ENCODE results near the gene MXRA8.
A peak's percentile ranks its signal among the peaks of the same experiment; 100 is the strongest.
"Not testable (repeated sequence)": the region's sequence is repeated elsewhere in the genome, so short reads cannot be mapped to it uniquely, and the experiment has no call there.

The MXRA8 gene, protein sequence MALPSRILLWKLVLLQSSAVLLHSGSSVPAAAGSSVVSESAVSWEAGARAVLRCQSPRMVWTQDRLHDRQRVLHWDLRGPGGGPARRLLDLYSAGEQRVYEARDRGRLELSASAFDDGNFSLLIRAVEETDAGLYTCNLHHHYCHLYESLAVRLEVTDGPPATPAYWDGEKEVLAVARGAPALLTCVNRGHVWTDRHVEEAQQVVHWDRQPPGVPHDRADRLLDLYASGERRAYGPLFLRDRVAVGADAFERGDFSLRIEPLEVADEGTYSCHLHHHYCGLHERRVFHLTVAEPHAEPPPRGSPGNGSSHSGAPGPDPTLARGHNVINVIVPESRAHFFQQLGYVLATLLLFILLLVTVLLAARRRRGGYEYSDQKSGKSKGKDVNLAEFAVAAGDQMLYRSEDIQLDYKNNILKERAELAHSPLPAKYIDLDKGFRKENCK

DNA sequence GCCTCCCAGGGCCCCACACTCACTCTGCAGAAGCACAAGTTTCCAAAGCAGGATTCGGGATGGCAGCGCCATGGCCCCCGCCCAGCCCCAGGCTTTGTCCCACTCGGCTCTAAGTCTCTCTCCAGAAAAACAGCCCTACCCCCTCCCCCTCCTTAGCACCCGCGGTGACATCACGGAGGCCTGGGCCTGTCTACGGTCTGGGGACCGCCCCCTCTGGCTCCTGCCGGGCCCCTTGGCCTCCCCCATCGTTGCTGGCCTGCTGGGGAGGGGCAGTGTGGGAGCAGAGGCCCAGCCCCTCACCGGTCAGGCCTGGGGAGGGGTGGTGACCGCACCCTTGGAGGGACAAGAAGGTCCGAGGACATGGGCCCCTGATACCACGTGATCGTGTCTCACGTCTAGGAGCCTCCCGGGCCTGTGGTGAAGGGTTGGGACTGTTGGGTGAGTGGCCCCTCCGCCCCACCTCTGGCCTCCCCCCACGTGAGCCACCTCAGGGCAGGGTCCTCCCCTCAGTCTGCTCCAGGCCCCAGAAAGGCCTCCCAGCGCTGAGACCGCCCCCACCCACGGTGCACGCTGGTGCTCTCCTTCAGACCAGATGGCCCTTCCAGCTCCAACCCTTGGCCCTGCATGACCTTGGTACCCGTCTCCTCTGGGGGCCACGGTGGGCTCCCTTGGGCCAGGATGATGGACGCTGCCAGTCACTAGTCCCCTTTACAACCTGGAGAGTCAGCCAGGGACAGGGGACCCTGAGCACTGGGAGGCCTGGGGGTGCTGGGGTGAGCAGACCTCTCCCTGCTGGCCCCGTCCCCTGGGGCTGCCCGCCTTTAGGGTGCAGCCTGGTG is at the start of gene MXRA8:
Gene MXRA8, minus strand, starts transcription at position 123 of the 839 bp plus-strand sequence. Its CDS starts 51 bp downstream, at position 72.
- no peak for DNase-seq

DNA sequence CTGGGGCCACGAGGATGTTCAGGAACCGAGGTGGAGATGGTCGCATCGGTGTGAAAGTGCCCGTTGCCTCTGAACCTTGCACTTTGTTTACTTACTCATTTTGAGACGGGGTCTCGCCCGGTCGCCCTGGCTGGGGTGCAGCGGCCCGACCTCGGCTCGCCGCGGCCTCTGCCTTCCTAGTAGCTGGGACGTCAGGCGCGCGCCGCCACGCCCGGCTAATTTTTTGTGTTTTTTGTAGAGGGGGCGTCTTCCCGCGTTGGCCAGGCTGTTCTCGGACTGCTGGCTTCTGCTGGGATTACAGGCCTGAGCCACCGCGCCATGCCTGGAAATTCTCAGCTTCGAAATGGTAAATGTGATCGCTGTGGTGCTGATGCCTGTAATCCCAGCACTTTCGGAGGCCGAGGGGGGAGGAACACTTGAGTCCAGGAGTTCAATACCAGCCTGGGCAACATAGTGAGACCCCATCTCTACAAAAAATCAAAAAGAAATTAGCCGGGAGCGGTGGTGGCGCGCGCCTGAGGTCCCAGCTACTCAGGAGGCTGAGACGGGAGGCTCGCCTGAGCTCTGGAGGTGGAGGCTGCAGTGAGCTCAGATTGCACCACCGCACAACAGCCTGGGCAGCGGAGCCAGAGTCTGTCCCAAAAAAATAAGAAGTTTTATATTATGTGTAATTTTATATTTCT is 49.4 kb upstream of the MXRA8 start:
- no peak for DNase-seq

DNA sequence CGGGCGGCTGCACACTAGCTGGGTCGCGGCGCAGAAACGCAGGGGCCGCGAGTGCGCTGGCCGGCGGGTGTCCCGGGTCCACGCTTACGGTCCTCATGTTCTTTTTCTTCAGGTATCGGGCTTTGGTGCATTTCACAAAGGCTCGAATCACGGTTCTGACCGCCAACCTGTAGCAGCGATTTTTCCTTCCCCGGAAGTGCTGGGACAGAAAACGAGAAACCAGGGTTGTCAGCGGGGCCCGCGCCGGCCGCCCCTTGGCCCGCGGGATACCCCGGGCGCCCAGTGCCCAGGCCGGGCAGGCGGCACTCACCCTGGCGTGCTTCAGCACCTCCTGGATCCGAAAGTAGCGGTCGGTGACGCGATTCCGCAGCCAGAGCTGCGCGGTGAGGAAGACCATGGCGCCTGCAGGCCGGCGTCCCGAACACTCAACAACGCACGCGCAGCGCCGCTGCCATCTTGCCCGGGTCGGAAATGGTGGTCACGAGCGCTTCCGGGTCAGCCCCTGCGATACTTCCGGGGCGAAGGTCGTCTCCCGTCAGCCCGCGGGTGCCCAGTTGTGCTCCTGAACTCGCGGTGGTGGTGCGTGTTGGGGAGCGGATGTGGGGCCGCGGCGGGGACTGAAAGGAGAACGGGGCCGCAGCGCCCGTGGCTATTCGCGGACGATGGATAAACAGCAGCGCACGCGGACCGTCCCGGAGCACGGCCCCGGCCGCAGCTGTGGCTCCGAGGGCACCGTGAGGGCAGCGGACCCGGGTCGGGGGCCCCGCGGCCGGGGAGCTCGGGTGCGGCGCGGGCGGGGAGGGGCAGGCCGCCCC is 48.7 kb upstream of the MXRA8 start, which contains the start of gene MRPL20:
Gene MRPL20, minus strand, starts transcription at position 473 of the 815 bp plus-strand sequence. Its CDS starts 76 bp downstream, at position 397.
- DNase-seq = peak; percentile 44

DNA sequence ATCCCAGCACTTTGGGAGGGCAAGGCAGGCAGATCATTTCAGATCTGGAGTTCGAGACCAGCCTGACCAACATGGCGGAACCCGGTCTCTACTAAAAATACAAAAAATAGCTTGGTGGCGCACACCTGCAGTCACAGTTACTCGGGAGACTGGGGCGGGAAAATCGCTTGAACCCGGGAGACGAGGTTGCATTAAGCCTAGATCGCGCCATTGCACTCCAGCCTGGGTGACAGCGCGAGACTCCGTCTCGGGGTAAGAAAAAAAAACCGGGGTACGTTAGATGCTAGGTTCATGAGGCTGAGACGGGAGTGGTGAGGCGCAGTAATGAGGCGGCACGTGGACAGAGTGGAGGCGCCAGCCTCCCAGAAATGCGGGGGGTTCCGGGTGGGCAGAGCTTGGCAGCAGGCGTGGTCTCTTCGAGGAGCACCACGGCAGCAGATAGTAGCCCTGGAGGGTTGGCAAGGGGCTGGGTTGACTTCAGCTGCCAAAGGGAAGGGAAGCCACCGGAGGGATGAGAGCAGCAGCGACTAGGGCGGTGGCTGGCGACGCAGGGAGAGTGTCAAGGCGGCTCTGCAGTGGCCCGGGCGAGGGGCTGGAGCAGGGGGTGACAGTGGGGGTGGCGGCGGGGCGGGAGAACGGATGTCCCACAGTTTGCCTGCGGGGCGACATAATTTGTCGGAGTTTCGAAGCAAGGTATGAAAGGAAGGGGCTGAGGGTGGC is 47.9 kb upstream of the MXRA8 start:
- no peak for DNase-seq

- DNase-seq = no peak
These were observed 45.3 kb upstream of the MXRA8 start for GRCh38 chr1:1403653-1404052.

- not testable (repeated sequence) for DNase-seq
These were observed 44.6 kb upstream of the MXRA8 start for GRCh38 chr1:1402901-1403392.

DNA sequence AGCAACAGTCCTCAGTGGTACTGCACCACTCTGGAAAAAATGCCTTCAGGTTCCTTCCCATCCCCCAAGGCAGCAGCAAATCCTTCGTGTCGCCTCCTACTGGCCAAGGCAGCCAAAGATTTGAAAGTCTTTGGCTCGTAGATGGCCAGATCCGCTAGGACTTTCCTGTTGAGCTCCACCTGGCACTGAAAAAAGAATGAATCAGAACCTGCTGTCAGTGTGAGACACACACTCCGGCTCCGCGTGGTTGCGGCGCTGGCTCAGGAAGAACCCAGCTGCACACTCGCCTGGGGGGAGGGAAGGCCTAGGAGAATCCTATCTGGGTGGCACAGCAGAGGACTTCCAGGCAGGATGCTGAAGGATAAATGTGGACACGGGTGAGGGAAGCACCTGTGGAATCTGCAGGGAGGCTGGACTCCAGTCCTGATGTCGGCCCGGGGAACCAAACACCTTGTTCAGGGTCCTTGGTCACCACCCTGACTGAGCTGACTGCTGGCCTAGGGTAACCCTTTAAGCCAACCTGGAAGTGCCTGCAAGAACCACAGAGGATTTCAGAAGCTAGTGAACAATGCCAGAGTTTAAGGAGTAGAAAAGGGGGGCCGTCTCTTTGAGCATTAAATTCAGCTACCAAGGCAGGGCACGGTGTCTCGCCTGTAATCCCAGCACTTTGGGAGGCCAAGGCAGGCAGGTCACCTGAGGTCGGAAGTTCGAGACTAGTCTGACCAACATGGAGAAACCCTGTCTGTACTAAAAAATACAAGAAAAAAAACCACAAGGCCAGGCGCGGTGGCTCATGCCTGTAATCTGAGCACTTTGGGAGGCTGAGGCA is 43.9 kb upstream of the MXRA8 start:
- DNase-seq = no peak

- no peak for DNase-seq
These were observed 43.2 kb upstream of the MXRA8 start for GRCh38 chr1:1401457-1402010.

DNA sequence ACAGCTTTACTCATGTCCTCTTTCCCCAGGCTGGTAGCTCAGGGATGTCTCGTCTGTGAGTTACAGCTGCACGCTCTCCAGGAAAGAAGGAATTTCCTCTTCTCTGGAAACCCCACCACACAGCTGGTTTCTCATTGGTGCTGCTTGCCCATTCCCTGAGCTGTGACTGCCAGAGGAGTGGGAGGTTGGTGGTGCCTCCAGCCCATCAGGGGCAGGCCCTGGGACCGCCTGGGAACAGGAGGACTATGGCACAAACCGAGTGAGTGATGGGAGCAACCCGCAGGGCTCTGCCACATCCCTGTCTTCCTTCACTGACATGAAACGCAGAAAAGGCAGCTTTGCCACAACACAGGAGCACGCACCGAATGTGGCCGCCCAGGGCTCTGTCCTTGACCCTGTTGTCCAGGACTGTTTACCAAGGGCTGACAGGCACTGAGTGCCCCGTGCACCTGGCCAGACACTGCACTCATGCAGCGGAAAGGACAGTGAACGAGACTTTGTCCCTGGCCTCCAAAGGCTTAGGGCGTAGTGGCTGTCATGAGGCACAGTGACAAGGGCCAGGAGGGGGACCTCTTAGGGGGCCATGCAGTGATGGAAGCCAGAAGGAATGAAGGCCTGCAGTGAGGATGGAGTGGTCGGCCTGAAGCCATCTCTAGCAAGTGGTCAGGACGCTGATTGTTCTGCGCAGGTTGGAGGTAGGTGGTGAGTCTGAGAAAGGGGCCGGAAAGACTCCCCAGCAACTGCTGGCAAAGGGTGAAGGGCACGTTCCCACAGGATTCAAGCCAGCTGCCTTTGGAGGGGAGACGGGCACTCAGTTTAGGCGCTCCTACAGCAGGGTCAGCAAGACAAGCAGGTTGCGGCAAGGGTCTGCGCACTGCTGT is 42.5 kb upstream of the MXRA8 start:
- DNase-seq = no peak

DNA sequence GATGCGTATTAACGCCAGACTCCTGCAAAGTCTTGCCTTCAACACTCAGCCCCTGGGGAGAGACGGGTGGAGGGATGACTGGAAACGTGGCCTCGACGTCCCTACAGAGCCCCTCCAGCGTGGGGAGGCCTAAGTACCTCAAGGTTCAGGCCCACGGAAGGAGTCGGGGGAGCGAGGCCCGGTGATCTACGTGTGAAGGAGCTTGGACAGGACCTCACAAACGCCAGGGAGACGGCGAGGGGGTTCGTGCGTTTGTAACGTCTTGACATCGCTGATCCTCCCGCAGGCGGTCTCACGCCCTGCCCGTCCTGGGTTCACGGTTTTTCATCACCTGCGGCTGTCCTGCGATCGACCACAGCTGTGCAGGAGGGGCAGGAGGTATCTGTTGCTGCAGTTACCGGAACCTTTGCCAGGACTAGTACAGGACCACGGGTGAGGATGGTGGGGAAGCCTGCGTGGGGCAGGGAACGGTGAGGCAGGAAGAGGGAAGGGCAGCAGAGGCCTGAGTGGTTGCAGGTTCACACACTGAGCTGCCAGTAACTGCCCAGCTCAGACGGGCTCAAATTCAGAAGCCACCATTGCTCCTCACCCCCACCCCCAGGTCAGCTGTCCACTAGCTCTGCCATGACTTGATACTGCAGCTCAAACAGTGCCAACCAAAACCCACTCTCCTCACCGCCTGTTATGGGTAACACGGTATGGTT is 41.7 kb upstream of the MXRA8 start:
- DNase-seq = no peak

GRCh38 chr1:1399187-1399871 is 41.0 kb upstream of the MXRA8 start, which contains the start of gene CCNL2:
Gene CCNL2 (minus strand): TSS chr1:1399335. CDS start chr1:1399306, 29 bp downstream.
- peak; percentile 46 for DNase-seq

GRCh38 chr1:1398677-1399186 is 40.4 kb upstream of the MXRA8 start:
- DNase-seq = no peak

GRCh38 chr1:1397839-1398523 is 39.6 kb upstream of the MXRA8 start:
- no peak for DNase-seq

DNA sequence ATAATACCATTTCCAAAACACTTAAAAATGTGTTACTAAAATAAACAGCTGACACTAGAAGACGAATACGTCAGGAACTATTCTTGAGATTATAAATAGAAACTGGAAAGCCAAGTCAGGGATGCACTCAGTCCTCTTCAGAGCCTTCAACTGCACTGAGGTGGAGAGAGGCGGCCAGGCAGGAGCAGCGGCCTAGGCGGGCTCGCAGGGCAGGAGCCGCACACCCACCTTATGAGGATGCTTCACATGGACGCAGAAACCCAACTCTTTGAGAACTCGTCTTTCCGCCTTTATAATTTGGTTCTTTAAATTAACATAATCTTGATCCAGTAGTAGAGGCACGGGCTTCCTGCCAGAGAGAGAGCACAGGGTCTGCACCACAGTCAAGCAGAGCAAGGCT is 36.8 kb upstream of the MXRA8 start:
- DNase-seq = no peak

DNA sequence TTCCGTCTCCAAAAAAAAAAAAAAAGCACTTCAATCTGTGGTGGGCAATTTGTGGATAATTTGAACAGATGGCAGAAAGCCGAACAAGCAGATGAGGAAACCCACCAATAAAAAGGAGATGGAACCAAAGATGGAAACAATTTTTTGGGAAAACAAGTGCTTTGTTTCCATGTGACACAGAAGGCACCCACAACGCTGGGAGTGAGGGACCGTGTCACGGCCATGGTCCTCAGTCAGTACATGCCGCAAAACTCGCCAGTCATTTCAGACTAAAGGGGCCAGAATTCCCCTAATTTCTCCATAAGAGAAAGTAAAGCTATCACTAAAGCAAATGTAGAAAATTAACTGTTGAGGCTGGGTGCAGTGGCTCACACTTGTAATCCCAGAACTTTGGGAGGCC is 35.8 kb upstream of the MXRA8 start:
- DNase-seq = no peak

GRCh38 chr1:1393428-1393827 is 35.1 kb upstream of the MXRA8 start:
- no peak for DNase-seq

GRCh38 chr1:1393014-1393413 is 34.7 kb upstream of the MXRA8 start:
- DNase-seq = no peak
